Endothelial cell of umbilical vein (primary cell): ENCODE measurements around the gene SLC25A18. TPM values are rescaled to one million over a fixed set of nuclear protein-coding genes. Genes with fewer than 3 reads are reported as not detected.

Experiments
- BruUV-seq: library from RNA; stranded (reverse); fragments of 400-500 nt; replicated peaks from 2 replicates; lab custom pipeline; 2021; lab: Mats Ljungman, UMichigan
- CTCF ChIA-PET: fragments of 300-600, 350-600 bp; sonication (Branson Sonifier 250); formaldehyde crosslinking; loops from one replicate; lab custom pipeline; 2021; ENCODE audit warnings: antibody characterized with exemption, inconsistent platforms; lab: Charles Lee
- POLR2A ChIA-PET: fragments of 300-600, 350-600 bp; sonication (Branson Sonifier 250); formaldehyde crosslinking; loops from one replicate; lab custom pipeline; 2021; ENCODE audit warnings: antibody characterized with exemption, inconsistent platforms; lab: Charles Lee
- DNase-seq: peaks from one replicate; pipeline ENCODE4 v3.0.0-alpha.2; 2011; ENCODE audit warnings: low read depth, low spot score
- FAIRE-seq: peaks from 2 replicates; lab custom pipeline; 2011; peaks lifted over from hg19 to GRCh38; lab: Jason Lieb, UNC
- H2AFZ ChIP-seq: 2 replicates; pipeline ENCODE4 v1.6.0; 2012; ENCODE audit warnings: low read depth, low read length, control low read depth, inconsistent platforms
- H3K27ac ChIP-seq: 2 replicates; pipeline ENCODE4 v1.5.1; 2011; ENCODE audit warnings: low read depth, mild to moderate bottlenecking, control low read depth, low read length, moderate library complexity; ENCODE audit not compliant: insufficient read depth
- H3K27me3 ChIP-seq, 2 experiments: 2 replicates each; pipeline versions ENCODE4 v1.6.0 to v1.6.1; 2011; ENCODE audit warnings: low read length in 2 of 2, mixed read lengths in 1 of 2; ENCODE audit not compliant: control insufficient read depth in 2 of 2, insufficient read depth in 2 of 2
- H3K36me3 ChIP-seq, 2 experiments: 2 replicates in 1 of 2; 3 replicates in 1 of 2; pipeline ENCODE4 v1.5.1; 2011; ENCODE audit warnings: low read length in 2 of 2, mild to moderate bottlenecking in 1 of 2, moderate library complexity in 1 of 2; ENCODE audit not compliant: control insufficient read depth in 2 of 2, insufficient read depth in 2 of 2; ENCODE audit errors: extremely low read depth in 1 of 2
- H3K4me1 ChIP-seq: 3 replicates; pipeline ENCODE4 v1.5.1; 2011; ENCODE audit warnings: mild to moderate bottlenecking, low read length; ENCODE audit not compliant: control insufficient read depth, insufficient read depth; ENCODE audit errors: extremely low read depth
- H3K4me2 ChIP-seq: 2 replicates; pipeline ENCODE4 v1.6.1; 2011; ENCODE audit warnings: low read length, control low read depth, mixed read lengths; ENCODE audit not compliant: insufficient read depth
- H3K4me3 ChIP-seq, 3 experiments: fragments of 200-600 bp in 1 of 3; sonication (generic), shearing (Covaris generic) in 1 of 3; replicated peaks in 1 of 3; 2 replicates each; pipeline ENCODE4 v1.5.1; 2011 to 2016; ENCODE audit warnings: control low read depth in 3 of 3, low read length in 3 of 3, mild to moderate bottlenecking in 2 of 3, inconsistent platforms in 1 of 3, low read depth in 1 of 3, moderate library complexity in 1 of 3; ENCODE audit not compliant: insufficient read depth in 1 of 3
- H3K79me2 ChIP-seq: 2 replicates; pipeline ENCODE4 v1.6.0; 2012; ENCODE audit warnings: low read length, inconsistent platforms; ENCODE audit not compliant: control insufficient read depth, insufficient read depth
- H3K9ac ChIP-seq: replicated peaks from 2 replicates; pipeline ENCODE3; 2011; ENCODE audit warnings: low read length, control low read depth; ENCODE audit not compliant: insufficient read depth; ENCODE audit errors: extremely low read depth
- H3K9me1 ChIP-seq: replicated peaks from 3 replicates; pipeline ENCODE4 v1.6.0; 2011; ENCODE audit warnings: mild to moderate bottlenecking, low read length; ENCODE audit not compliant: control insufficient read depth, insufficient read depth; ENCODE audit errors: extremely low read depth
- H3K9me3 ChIP-seq: replicated peaks from 2 replicates; pipeline ENCODE4 v1.5.1; 2012; ENCODE audit warnings: low read length, inconsistent platforms; ENCODE audit not compliant: control insufficient read depth, insufficient read depth
- H4K20me1 ChIP-seq: replicated peaks from 2 replicates; pipeline ENCODE3; 2011; ENCODE audit warnings: mild to moderate bottlenecking, low read length; ENCODE audit not compliant: control insufficient read depth, insufficient read depth; ENCODE audit errors: extremely low read depth
- EZH2 ChIP-seq: IDR thresholded peaks from 2 replicates; pipeline ENCODE4 v1.6.1; 2012; ENCODE audit warnings: borderline replicate concordance, low read depth, mild to moderate bottlenecking, moderate library complexity, low read length, inconsistent platforms; ENCODE audit not compliant: severe bottlenecking
- FOS ChIP-seq: IDR thresholded peaks from 2 replicates; pipeline ENCODE4 v1.6.1; 2011; ENCODE audit warnings: mild to moderate bottlenecking, low read length, moderate library complexity, borderline replicate concordance; ENCODE audit not compliant: insufficient read depth
- GATA2 ChIP-seq: IDR thresholded peaks from 2 replicates; pipeline ENCODE4 v1.7.0; 2011; ENCODE audit warnings: low read depth, mild to moderate bottlenecking, moderate library complexity, mixed read lengths, low read length; ENCODE audit not compliant: insufficient read length, insufficient read depth
- JUN ChIP-seq: IDR thresholded peaks from 2 replicates; pipeline ENCODE4 v1.6.1; 2011; ENCODE audit warnings: borderline replicate concordance, low read depth; ENCODE audit not compliant: insufficient read length, insufficient read depth
- MYC ChIP-seq: IDR thresholded peaks from one replicate; pipeline ENCODE4 v1.6.1; 2011; ENCODE audit warnings: mild to moderate bottlenecking, low read depth, low read length
- POLR2A ChIP-seq: IDR thresholded peaks from 2 replicates; pipeline ENCODE4 v1.6.1; 2012; ENCODE audit warnings: low read depth, mild to moderate bottlenecking, control low read depth, low read length
- POLR2AphosphoS5 ChIP-seq: IDR thresholded peaks from 2 replicates; pipeline ENCODE4 v1.6.1; 2012; ENCODE audit warnings: low read depth, mild to moderate bottlenecking, control low read depth, low read length, moderate library complexity; ENCODE audit not compliant: insufficient read depth
- dilution Hi-C: fragments of 300-500 bp; cut with MboI; formaldehyde crosslinking; loops from one replicate; pipeline ENCODE4 v1.15.0; 2019; ENCODE audit warnings: low sequenced_read_pairs; ENCODE audit not compliant: extremely low pct_ligation_motif_present
- intact Hi-C: fragments of 100-400 bp; cut with micrococcal nuclease; formaldehyde crosslinking; loops from one replicate; pipeline ENCODE4 v1.10.0; 2022
- polyA plus RNA-seq, 4 experiments: library from polyadenylated mRNA; depleted of rRNA in 3 of 4; stranded (reverse) in 3 of 4; unstranded in 1 of 4; fragments of >200 nt; gene quantifications; 2 replicates each; pipeline versions ENCODE4 v1.2.1 to v1.2.3, GENCODE V29; 2011 to 2012; ENCODE audit warnings: missing spikeins in 1 of 4
- total RNA-seq: library from RNA; stranded (reverse); gene quantifications from 2 replicates; pipeline ENCODE4 v1.2.3, GENCODE V29; 2021
- TF ChIP-seq, protein P1 (sequence below), 2 donors: IDR thresholded peaks; 1 replicate in 1 of 2; 2 replicates in 1 of 2; pipeline ENCODE4 v1.5.1; 2011; ENCODE audit warnings: low read length in 2 of 2, mild to moderate bottlenecking in 2 of 2, moderate library complexity in 2 of 2, control low read depth in 1 of 2, inconsistent platforms in 1 of 2, low read depth in 1 of 2; ENCODE audit not compliant: insufficient read depth in 1 of 2; ENCODE audit errors: extremely low read depth in 1 of 2
- TF ChIP-seq, protein P2 (sequence below): IDR thresholded peaks from 2 replicates; pipeline ENCODE4 v1.6.1; 2011; ENCODE audit not compliant: insufficient read depth, insufficient read length

Gene SLC25A18
- total and polyA plus RNA-seq, 2 donors (not counting 3 experiments of a cell fraction or from before 2014, with no cell fraction given), result not detected

DNA sequence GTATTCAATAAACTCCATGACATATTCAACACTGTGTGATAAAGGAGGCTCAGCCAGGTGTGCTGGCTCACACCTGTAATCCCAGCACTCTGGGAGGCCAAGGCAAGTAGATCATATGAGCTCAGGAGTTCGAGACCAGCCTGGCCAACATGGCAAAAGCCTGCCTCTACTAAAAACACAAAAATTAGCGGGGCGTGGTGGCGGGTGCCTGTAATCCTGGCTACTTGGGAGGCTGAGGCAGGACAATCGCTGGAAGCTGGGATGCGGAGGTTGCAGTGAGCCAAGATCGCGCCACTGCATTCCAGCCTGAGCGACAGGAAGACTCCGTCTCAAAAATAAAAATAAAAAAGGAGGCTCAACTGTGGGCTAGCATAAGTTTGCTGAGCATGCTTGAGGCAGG lies 4.1 kb upstream of the SLC25A18 start:
- intact Hi-C loops, result loop anchor here (2.0 to 10.0 kb wide), 2 partner anchors 146 to 518 kb away; partner anchors contain the start of gene PEX26

More for the DNA sequence above, 4.1 kb upstream of the SLC25A18 start:
- no peak for TF ChIP-seq EZH2
- TF ChIP-seq POLR2AphosphoS5, result no peak
- TF ChIP-seq MYC, result no peak
- TF ChIP-seq FOS, result no peak
- TF ChIP-seq, protein P1, sequence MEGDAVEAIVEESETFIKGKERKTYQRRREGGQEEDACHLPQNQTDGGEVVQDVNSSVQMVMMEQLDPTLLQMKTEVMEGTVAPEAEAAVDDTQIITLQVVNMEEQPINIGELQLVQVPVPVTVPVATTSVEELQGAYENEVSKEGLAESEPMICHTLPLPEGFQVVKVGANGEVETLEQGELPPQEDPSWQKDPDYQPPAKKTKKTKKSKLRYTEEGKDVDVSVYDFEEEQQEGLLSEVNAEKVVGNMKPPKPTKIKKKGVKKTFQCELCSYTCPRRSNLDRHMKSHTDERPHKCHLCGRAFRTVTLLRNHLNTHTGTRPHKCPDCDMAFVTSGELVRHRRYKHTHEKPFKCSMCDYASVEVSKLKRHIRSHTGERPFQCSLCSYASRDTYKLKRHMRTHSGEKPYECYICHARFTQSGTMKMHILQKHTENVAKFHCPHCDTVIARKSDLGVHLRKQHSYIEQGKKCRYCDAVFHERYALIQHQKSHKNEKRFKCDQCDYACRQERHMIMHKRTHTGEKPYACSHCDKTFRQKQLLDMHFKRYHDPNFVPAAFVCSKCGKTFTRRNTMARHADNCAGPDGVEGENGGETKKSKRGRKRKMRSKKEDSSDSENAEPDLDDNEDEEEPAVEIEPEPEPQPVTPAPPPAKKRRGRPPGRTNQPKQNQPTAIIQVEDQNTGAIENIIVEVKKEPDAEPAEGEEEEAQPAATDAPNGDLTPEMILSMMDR (IDR thresholded peaks at IDR 0.05; ENCODE audit: extremely low read depth in 1 of 2, insufficient read depth in 1 of 2, low read depth in 1 of 2, low read length in 2 of 2), result no peak
- no peak for TF ChIP-seq JUN
- TF ChIP-seq, protein P2, sequence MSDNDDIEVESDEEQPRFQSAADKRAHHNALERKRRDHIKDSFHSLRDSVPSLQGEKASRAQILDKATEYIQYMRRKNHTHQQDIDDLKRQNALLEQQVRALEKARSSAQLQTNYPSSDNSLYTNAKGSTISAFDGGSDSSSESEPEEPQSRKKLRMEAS, result no peak
- no peak for TF ChIP-seq POLR2A
- TF ChIP-seq GATA2, result no peak
- Histone ChIP-seq H4K20me1 (no peaks in the 10 kb centered on the region), H3K4me1 (no peaks in the 10 kb centered on the region), H3K4me3 (no peak overlapping the region), H3K9me1 (no peaks in the 10 kb centered on the region), H3K79me2 (no peaks in the 10 kb centered on the region), H3K4me2 (no peak overlapping the region), H3K9ac (no peak overlapping the region), H3K9me3 (no peaks in the 10 kb centered on the region), H2AFZ (no peak overlapping the region), H3K27ac (no peak overlapping the region), H3K36me3 (no peaks in the 10 kb centered on the region), H3K27me3 (peaks cover 6 to 7% of the 10 kb centered on the region in 2 experiments)
- DNase-seq (no peak), FAIRE-seq (no peak)
- POLR2A ChIA-PET, result no interaction called here
- no TSS peak for BruUV-seq
- dilution Hi-C loops, result no loop called here
- CTCF ChIA-PET, result interaction anchor here (0.7 to 3.1 kb wide), 23 partner anchors 11 to 518 kb away, joined by 3 to 38 read pairs (median 4); partner anchors contain the start of gene PEX26
